K562 (cell line): ENCODE data around the gene TCEANC2. TPM values are rescaled to one million over a fixed set of nuclear protein-coding genes. Genes with fewer than 3 reads are reported as not detected.

ENCODE experiments used
- CBX8 ChIP-seq: fragments of 200-600 bp; sonication (generic); IDR thresholded peaks from 2 replicates; pipeline ENCODE4 v1.6.1; 2012; ENCODE audit warnings: borderline replicate concordance, mixed run types, low read depth, mild to moderate bottlenecking, moderate library complexity, mixed read lengths, low read length, control low read depth, inconsistent platforms; ENCODE audit not compliant: poor library complexity, severe bottlenecking; ENCODE audit errors: extremely low read depth
- POLR2AphosphoS5 ChIP-seq: IDR thresholded peaks from 2 replicates; pipeline ENCODE4 v1.6.1; 2011; ENCODE audit warnings: mild to moderate bottlenecking, low read depth, low read length, moderate library complexity; ENCODE audit not compliant: control insufficient read depth, insufficient read depth
- TEAD1 ChIP-seq, 2 experiments: fragments of 450-650 bp in 1 of 2; sonication (generic) in 1 of 2; formaldehyde crosslinking; IDR thresholded peaks; 2 replicates each; pipeline versions ENCODE4 v1.4.0 to v1.8.0; 2020 to 2022; ENCODE audit warnings: mild to moderate bottlenecking in 2 of 2, missing genetic modification reagents in 1 of 2
- ZNF175 ChIP-seq: fragments of 200-800 bp; sonication (Bioruptor generic); IDR thresholded peaks from 2 replicates; pipeline ENCODE4 v1.6.1; 2016; ENCODE audit warnings: low read depth, mild to moderate bottlenecking, missing genetic modification characterization, missing compliant biosample characterization
- polyA plus RNA-seq, 8 experiments: library from polyadenylated mRNA; depleted of rRNA in 4 of 8; stranded (reverse) in 5 of 8; unstranded in 3 of 8; fragments of >200 nt; fragmentation: Nextera tagmentation in 2 of 8; fragmentation: Illumina TruSeq in 1 of 8; extraction: Ambion mirVana in 2 of 8; extraction: Trizol in 1 of 8; gene quantifications; 2 replicates each; pipeline versions ENCODE4 v1.2.1 to v1.2.3, GENCODE V29; 2011 to 2014; ENCODE audit warnings: inconsistent platforms in 1 of 8, missing spikeins in 1 of 8
- total RNA-seq, 7 experiments: library from RNA; depleted of rRNA in 6 of 7; stranded (reverse); fragments of >200 nt in 6 of 7; fragmentation: Illumina TruSeq in 2 of 7; extraction: Trizol in 2 of 7; gene quantifications; 2 replicates each; pipeline versions ENCODE4 v1.2.1 to v1.2.3, GENCODE V29; 2011 to 2021; ENCODE audit warnings: low replicate concordance in 1 of 7
- TF ChIP-seq, protein P1 (sequence below): fragments of 200-800 bp; sonication (Bioruptor generic); IDR thresholded peaks from 2 replicates; pipeline ENCODE4 v1.6.1; 2016; ENCODE audit warnings: missing genetic modification characterization, missing compliant biosample characterization
- TF ChIP-seq, protein P2 (sequence below): fragments of 250-450 bp; sonication (Bioruptor Pico); IDR thresholded peaks from 2 replicates; pipeline ENCODE4 v1.8.0; 2022; ENCODE audit warnings: moderate library complexity, mild to moderate bottlenecking, inconsistent platforms

Gene TCEANC2
- total and polyA plus RNA-seq, 9 of the 15 experiments (the other 6 are each of a cell fraction or from before 2014, with no cell fraction given), result 3.3 to 10.2 (median 7.0) TPM

DNA sequence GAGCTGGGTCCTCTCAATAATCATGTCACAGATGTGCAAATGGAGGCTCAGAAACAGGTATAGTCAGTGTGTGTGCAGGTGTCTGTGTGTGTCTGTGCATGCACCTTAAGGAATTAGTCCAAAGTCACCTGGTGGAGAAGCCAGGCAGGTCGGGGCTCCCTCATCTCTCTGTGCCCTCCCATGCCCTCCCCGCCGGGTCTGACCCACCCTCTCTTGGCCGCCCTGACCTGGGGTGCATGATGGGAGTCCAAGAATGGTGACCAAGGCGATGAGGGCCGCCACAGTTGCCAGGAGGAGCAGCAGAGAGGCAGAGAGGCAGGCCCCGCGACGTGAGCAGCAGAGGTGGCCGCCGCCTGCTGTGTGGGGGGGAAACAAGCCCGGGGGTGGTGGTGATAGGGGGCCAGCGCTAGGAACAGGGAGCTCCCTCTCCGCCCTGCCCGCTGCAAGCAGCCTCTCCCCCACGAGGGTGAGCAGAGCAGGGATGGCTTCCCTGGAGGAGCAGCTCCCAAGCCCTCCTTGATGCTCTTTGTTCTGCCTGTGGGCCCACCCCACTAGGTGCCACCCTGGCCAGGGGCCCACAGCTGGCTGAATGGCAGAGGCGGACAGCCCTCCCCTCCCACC lies 39.3 kb upstream of the TCEANC2 start (continued):
- TF ChIP-seq POLR2AphosphoS5 (no peak), ZNF175 (no peak), CBX8 (no peak), TEAD1 (CRISPR knock-in tag; IDR thresholded peaks at IDR 0.05) (no peak)
- TF ChIP-seq, protein P1, sequence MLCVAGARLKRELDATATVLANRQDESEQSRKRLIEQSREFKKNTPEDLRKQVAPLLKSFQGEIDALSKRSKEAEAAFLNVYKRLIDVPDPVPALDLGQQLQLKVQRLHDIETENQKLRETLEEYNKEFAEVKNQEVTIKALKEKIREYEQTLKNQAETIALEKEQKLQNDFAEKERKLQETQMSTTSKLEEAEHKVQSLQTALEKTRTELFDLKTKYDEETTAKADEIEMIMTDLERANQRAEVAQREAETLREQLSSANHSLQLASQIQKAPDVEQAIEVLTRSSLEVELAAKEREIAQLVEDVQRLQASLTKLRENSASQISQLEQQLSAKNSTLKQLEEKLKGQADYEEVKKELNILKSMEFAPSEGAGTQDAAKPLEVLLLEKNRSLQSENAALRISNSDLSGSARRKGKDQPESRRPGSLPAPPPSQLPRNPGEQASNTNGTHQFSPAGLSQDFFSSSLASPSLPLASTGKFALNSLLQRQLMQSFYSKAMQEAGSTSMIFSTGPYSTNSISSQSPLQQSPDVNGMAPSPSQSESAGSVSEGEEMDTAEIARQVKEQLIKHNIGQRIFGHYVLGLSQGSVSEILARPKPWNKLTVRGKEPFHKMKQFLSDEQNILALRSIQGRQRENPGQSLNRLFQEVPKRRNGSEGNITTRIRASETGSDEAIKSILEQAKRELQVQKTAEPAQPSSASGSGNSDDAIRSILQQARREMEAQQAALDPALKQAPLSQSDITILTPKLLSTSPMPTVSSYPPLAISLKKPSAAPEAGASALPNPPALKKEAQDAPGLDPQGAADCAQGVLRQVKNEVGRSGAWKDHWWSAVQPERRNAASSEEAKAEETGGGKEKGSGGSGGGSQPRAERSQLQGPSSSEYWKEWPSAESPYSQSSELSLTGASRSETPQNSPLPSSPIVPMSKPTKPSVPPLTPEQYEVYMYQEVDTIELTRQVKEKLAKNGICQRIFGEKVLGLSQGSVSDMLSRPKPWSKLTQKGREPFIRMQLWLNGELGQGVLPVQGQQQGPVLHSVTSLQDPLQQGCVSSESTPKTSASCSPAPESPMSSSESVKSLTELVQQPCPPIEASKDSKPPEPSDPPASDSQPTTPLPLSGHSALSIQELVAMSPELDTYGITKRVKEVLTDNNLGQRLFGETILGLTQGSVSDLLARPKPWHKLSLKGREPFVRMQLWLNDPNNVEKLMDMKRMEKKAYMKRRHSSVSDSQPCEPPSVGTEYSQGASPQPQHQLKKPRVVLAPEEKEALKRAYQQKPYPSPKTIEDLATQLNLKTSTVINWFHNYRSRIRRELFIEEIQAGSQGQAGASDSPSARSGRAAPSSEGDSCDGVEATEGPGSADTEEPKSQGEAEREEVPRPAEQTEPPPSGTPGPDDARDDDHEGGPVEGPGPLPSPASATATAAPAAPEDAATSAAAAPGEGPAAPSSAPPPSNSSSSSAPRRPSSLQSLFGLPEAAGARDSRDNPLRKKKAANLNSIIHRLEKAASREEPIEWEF (CRISPR knock-in tag), result no peak
- TF ChIP-seq, protein P2, sequence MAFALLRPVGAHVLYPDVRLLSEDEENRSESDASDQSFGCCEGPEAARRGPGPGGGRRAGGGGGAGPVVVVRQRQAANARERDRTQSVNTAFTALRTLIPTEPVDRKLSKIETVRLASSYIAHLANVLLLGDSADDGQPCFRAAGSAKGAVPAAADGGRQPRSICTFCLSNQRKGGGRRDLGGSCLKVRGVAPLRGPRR (CRISPR knock-in tag), result no peak
